ACC112 (cell line): ENCODE results near the gene MAGI2.

Experiments
- H2AFZ ChIP-seq: fragments of 200-600 bp; sonication (generic); one replicate; pipeline ENCODE4 v1.6.0; 2017; ENCODE audit warnings: antibody characterized with exemption, low read length; ENCODE audit not compliant: unreplicated experiment
- H3K27ac ChIP-seq: fragments of 200-600 bp; sonication (generic); 2 replicates; pipeline ENCODE4 v1.5.1; 2014; ENCODE audit warnings: low read depth, mild to moderate bottlenecking, antibody characterized with exemption, low read length, moderate library complexity
- H3K27me3 ChIP-seq: fragments of 200-600 bp; sonication (generic); 2 replicates; pipeline ENCODE4 v1.6.1; 2014; ENCODE audit warnings: mild to moderate bottlenecking, antibody characterized with exemption, low read length, moderate library complexity, mixed read lengths; ENCODE audit not compliant: insufficient read depth
- H3K36me3 ChIP-seq: fragments of 200-600 bp; sonication (generic); 2 replicates; pipeline ENCODE4 v1.6.1; 2016; ENCODE audit warnings: mild to moderate bottlenecking, antibody characterized with exemption, low read length, moderate library complexity, mixed read lengths; ENCODE audit not compliant: insufficient read depth
- H3K4me1 ChIP-seq: fragments of 200-600 bp; sonication (generic); one replicate; pipeline ENCODE4 v1.6.1; 2016; ENCODE audit warnings: low read length, mixed read lengths; ENCODE audit not compliant: insufficient read depth, unreplicated experiment, control insufficient read depth
- H3K4me3 ChIP-seq: fragments of 200-600 bp; sonication (generic); 2 replicates; pipeline ENCODE4 v1.5.1; 2014; ENCODE audit warnings: mild to moderate bottlenecking, low read depth, low read length
- H3K79me2 ChIP-seq: fragments of 200-600 bp; sonication (generic); one replicate; pipeline ENCODE4 v1.6.0; 2016; ENCODE audit warnings: low read length; ENCODE audit not compliant: control insufficient read depth, unreplicated experiment, insufficient read depth

The MAGI2 gene

DNA sequence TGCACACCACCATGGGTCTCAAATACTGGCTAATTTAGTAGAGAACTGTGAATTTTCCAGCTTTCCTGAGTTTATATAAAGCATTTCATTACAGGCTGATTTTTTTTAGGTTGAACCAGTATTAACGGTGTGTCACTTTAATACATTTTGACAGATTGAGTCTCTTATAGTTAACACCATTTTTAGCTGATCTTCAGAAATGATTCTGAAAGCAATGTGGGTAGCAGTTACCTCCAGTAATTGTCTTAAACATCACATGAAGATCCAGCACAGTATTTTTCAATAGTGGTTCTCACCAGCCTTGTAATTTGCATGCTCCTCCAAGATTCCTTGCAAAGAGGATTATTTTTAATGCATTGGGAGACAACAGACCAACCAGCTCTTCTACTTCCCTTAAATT is 961.3 kb downstream of the MAGI2 start:
- Histone ChIP-seq H3K4me3 (no peak overlapping the region), H2AFZ (no peak overlapping the region), H3K27ac (no peak overlapping the region), H3K36me3 (no peaks in the 10 kb centered on the region), H3K27me3 (no peaks in the 10 kb centered on the region), H3K4me1 (no peaks in the 10 kb centered on the region), H3K79me2 (no peaks in the 10 kb centered on the region)

DNA sequence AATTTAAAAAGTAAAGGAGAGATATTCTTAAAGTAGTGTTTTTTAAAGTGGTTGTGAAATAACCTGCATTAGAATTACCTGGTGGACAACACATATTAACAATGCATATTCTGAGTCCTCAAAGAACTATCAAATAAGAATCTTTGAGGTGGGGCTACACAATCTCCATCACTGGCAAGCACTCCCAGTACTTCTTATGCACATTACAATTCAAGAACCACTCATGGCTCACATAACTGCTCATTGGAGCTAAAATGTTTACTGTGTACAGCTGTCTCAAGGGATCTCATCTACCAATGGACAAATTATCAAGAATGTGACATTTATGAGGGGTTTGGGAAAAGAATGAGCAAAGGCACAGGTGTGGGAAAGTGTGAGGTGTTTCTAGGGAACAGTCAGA is 962.9 kb downstream of the MAGI2 start:
- no peaks in the 10 kb centered on the region for H3K36me3 ChIP-seq
- H3K79me2 ChIP-seq: no peaks in the 10 kb centered on the region
- no peaks in the 10 kb centered on the region for H3K4me1 ChIP-seq
- no peak overlapping the region for H3K4me3 ChIP-seq
- H3K27me3 ChIP-seq: no peaks in the 10 kb centered on the region
- H2AFZ ChIP-seq: no peak overlapping the region
- H3K27ac ChIP-seq: no peak overlapping the region

DNA sequence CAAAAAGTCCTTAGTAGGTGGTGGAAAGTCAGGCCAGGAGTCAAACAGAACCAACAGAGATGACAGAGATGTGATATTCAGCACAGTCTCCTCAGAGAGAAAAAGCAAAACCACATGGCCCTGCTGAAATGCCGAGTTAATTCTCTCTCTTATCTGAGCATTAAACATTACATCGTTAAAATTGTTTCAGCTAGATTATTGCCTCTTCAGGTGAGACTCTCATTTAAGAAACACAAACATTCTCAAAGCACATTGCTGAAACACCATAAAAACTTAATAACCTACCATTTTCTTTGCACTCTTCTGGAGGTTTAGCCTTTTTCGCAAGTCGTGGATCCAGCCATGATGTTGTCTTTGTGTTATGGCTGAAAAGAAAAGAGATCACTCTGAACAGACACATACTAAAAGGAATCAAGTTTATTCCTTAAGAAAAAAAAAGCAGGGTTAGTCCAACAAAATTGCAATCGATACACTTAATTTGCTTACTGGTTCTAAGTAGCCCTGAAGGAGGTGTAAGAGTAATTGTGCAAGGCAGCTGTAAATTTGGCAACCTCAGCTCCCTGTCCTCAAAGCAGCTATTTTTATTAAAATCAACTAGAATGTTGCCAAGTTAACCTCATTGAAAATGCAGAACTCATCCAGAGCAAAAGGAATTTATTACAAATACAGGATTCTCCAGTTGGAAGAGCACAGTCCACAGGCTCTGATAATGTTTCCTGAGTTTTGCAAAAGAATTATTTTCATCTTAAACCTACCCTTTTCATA is 963.8 kb downstream of the MAGI2 start:
- Histone ChIP-seq H2AFZ (no peak overlapping the region), H3K27me3 (no peaks in the 10 kb centered on the region), H3K79me2 (no peaks in the 10 kb centered on the region), H3K4me3 (no peak overlapping the region), H3K36me3 (no peaks in the 10 kb centered on the region), H3K27ac (no peak overlapping the region), H3K4me1 (no peaks in the 10 kb centered on the region)

DNA sequence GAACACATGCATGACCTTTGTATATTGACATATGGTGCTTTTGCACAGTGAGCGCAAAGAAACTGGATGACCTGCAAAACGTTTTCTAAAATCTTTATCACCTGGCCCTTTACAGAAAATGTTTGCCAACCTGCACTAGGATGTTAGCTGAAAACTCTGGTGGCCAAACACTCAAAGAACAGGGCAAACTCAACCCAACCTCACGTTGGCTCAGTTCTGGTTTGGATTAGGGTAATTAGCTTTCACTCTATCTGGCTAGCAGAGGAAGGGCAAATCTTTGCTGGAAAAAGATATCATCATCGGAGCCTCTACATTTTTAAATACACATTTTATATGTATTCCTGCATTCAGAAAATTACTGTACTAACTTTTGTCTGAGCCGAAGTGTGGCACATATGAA is 966.0 kb downstream of the MAGI2 start:
- Histone ChIP-seq H3K27me3 (no peaks in the 10 kb centered on the region), H3K4me3 (no peak overlapping the region), H3K4me1 (no peaks in the 10 kb centered on the region), H3K27ac (no peak overlapping the region), H2AFZ (no peak overlapping the region), H3K79me2 (no peaks in the 10 kb centered on the region), H3K36me3 (no peaks in the 10 kb centered on the region)

DNA sequence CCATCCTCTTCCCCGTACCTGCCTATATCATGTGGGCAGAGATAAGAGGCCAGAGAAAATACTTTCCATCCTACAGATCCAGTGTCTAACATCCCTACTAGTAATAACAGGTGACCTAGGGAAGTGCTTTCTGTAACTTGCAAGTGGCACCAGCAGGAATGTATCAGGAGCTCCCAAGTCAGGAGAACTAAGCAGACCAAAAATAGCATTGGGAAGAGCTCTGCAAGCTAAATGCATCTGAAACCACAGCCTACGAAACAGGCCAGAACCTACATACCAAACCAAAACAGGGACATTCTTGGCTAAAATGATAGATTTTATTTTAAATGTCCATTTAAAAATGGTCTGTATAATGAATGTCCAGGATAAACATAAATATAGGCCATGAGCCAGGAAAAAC is 974.1 kb downstream of the MAGI2 start:
- Histone ChIP-seq H2AFZ (no peak overlapping the region), H3K36me3 (no peaks in the 10 kb centered on the region), H3K27me3 (no peaks in the 10 kb centered on the region), H3K4me1 (no peaks in the 10 kb centered on the region), H3K27ac (no peak overlapping the region), H3K79me2 (no peaks in the 10 kb centered on the region), H3K4me3 (no peak overlapping the region)

DNA sequence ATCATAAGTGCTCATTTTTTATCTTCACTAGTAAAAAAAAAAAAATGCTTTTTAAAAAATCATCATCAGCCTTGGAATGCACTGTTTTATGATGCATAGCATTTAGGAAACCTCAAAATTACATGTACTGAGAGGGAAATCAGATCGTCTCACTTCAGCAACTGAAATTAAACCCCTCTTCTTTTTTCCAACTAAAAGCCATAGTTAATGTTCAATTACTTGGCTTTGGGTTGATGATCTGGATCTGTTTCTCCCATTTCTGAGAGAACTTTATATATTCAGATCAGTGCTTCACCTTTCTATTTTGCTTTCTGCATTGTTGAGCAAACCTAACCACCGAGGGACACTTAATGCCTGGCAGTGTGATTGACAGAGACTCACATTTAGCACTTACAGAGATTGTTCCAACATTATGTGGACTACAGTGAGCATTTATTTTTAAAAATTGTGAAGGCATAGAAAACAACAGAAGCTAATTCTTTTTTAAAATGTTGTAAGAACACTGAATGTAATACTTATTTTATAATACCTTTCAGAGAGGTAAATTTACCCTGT is 976.5 kb downstream of the MAGI2 start:
- Histone ChIP-seq H3K79me2 (no peaks in the 10 kb centered on the region), H3K27me3 (no peaks in the 10 kb centered on the region), H3K27ac (no peak overlapping the region), H3K36me3 (no peaks in the 10 kb centered on the region), H3K4me3 (no peak overlapping the region), H2AFZ (no peak overlapping the region), H3K4me1 (no peaks in the 10 kb centered on the region)

DNA sequence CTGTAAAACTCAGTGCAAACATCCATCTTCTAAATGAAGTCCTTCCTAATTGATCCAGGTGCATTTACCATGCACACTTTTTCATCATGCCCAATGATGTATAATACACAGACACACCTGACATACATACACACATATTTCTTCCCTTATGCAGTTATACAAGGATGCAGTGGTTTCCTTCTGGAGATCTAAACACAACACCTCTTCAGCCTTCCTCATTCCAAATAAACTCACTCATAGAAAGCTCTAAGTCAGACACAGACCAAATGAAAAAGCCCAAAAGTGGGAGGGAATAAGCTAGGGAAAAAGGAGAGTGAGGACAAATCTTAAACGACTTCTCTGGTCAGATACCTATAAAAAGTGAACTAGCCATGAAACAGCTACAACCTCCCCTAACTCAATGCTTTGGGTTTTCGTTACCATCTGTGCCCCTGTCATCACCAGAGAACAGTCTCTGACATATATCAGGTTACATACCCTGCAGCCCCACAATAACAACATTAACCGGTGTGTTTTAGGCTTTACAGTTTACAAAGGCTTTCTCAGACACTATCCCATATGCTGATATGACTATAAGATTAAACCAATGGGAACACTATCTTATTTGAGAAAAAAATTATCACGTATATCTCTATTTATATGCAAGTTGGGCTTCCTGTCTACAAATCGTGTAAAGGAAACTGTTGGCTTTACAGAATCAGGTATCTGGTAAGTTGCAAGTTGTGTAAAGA is 979.7 kb downstream of the MAGI2 start:
- H3K27me3 ChIP-seq: no peaks in the 10 kb centered on the region
- no peak overlapping the region for H2AFZ ChIP-seq
- H3K79me2 ChIP-seq: no peaks in the 10 kb centered on the region
- no peaks in the 10 kb centered on the region for H3K36me3 ChIP-seq
- no peak overlapping the region for H3K27ac ChIP-seq
- H3K4me3 ChIP-seq: no peak overlapping the region
- no peaks in the 10 kb centered on the region for H3K4me1 ChIP-seq

DNA sequence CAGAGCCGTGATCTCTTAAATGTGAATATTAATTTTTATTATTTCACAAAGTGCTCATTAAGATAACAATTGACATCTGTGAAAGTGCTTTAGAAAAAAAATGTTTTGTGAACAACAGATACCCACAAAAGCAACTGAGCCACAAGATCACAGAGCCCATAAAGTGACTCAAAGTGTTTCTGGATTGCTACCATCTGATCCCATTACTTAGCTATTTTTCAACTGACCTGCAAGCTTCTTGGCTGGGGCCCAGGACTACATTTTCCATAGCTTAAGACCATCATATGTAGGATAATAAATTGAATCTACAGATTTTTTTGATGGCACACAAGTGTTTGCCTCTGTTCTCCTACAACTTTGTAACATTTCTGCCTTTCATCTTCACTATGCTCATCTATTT is 980.4 kb downstream of the MAGI2 start:
- H3K79me2 ChIP-seq: no peaks in the 10 kb centered on the region
- no peak overlapping the region for H3K4me3 ChIP-seq
- no peaks in the 10 kb centered on the region for H3K4me1 ChIP-seq
- no peak overlapping the region for H2AFZ ChIP-seq
- no peaks in the 10 kb centered on the region for H3K27me3 ChIP-seq
- H3K27ac ChIP-seq: no peak overlapping the region
- H3K36me3 ChIP-seq: no peaks in the 10 kb centered on the region

DNA sequence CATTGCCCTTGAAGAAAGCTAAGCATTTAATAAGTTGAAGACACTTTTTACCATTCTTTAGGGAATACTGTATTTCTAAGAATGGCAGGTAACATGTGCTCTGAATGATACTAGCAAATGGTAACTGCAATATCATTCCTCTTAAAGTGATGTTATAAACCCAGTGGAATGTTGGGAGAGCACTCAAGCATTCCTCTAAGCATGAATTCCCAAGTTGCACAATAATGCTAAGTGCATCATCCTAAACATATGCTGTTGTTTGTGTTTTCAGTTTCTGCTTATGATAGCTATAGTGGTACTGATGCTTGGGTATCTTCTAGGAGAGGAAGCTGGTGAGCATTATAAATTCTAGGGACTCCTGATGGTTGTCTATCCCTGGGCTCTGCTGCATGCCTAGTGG is 980.9 kb downstream of the MAGI2 start:
- Histone ChIP-seq H3K4me1 (no peaks in the 10 kb centered on the region), H3K79me2 (no peaks in the 10 kb centered on the region), H2AFZ (no peak overlapping the region), H3K27me3 (no peaks in the 10 kb centered on the region), H3K27ac (no peak overlapping the region), H3K36me3 (no peaks in the 10 kb centered on the region), H3K4me3 (no peak overlapping the region)

DNA sequence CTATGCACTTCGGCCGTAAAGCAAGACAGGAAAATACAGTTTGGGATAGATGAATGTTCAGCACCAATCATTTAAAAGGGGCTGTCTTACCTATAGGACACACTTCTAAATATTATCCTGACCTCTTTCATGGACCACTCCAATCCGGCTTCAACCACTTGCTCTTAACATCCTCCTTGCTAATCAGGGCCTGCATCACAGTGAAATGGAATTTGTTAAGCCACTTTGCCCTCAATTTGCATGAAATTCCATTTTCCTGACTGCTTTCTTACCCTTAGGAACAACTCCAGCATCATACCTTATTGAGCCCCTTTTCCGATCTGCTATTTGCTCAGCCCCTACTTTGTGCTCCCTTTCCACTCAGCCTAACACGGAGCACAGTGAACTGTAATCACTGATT is 987.6 kb downstream of the MAGI2 start:
- H3K4me1 ChIP-seq: no peaks in the 10 kb centered on the region
- H2AFZ ChIP-seq: no peak overlapping the region
- H3K79me2 ChIP-seq: no peaks in the 10 kb centered on the region
- no peak overlapping the region for H3K4me3 ChIP-seq
- no peaks in the 10 kb centered on the region for H3K27me3 ChIP-seq
- H3K27ac ChIP-seq: no peak overlapping the region
- H3K36me3 ChIP-seq: no peaks in the 10 kb centered on the region

DNA sequence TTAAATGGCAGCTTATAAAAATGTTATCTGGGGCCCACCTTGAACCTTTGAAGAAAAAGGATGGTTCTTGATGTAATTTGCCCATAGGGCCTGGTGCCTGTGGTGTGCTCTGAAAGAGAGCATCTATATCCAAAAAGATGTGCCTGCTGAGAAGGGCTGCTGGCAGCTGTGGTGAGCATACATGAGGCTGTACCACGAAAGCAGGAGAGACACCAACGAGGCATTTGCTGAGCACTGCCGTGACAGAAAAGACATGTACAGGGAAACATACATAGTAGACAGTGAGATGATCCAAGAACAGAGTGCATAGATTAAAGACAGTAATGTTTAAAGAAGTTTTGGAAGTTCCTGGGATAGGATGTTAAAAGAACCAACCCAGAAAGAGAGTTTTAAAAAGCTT is 990.4 kb downstream of the MAGI2 start:
- Histone ChIP-seq H3K79me2 (no peaks in the 10 kb centered on the region), H3K36me3 (no peaks in the 10 kb centered on the region), H3K4me1 (no peaks in the 10 kb centered on the region), H3K27me3 (no peaks in the 10 kb centered on the region), H3K27ac (no peak overlapping the region), H2AFZ (peak overlapping the region; percentile 71), H3K4me3 (peak overlapping the region; percentile 27; the same call in 1 of the 2 replicates)
